ENCODE data around the gene MYPN.

Gene MYPN

GRCh38 chr10:68096913-68097516 is 12.3 kb upstream of the MYPN start:
- peak; percentile 71 for DNase-seq

GRCh38 chr10:68099736-68100135 is 9.6 kb upstream of the MYPN start:
- DNase-seq = no peak

- no peak for DNase-seq
These were observed 8.2 kb upstream of the MYPN start for GRCh38 chr10:68101066-68101465.

GRCh38 chr10:68103261-68103878 is 5.9 kb upstream of the MYPN start:
- no peak for DNase-seq

GRCh38 chr10:68103901-68104300 is 5.4 kb upstream of the MYPN start:
- DNase-seq = no peak

GRCh38 chr10:68105820-68106219 is 3.5 kb upstream of the MYPN start:
- DNase-seq = peak; percentile 30

GRCh38 chr10:68106656-68107055 is 2.6 kb upstream of the MYPN start:
- peak; percentile 23 for DNase-seq

GRCh38 chr10:68107651-68108050 is 1.6 kb upstream of the MYPN start:
- no peak for DNase-seq

GRCh38 chr10:68108051-68108450 is 1.2 kb upstream of the MYPN start:
- DNase-seq = no peak

- no peak for DNase-seq
These were observed 635 bp upstream of the MYPN start for GRCh38 chr10:68108653-68109052.

GRCh38 chr10:68110027-68110426 is 739 bp downstream of the MYPN start:
- DNase-seq = no peak

GRCh38 chr10:68111584-68111983 is 2.3 kb downstream of the MYPN start:
- no peak for DNase-seq

- no peak for DNase-seq
These were observed 3.5 kb downstream of the MYPN start for GRCh38 chr10:68112837-68113236.

- DNase-seq = no peak
These were observed 9.4 kb downstream of the MYPN start for GRCh38 chr10:68118657-68119056.

GRCh38 chr10:68121020-68121743 is 11.9 kb downstream of the MYPN start:
- DNase-seq = no peak

- DNase-seq = no peak
These were observed 12.6 kb downstream of the MYPN start for GRCh38 chr10:68121852-68122251.

GRCh38 chr10:68124718-68125117 is 15.4 kb downstream of the MYPN start:
- no peak for DNase-seq

GRCh38 chr10:68125772-68126171 is 16.5 kb downstream of the MYPN start:
- DNase-seq = no peak

GRCh38 chr10:68128015-68128414 is 18.7 kb downstream of the MYPN start:
- no peak for DNase-seq

GRCh38 chr10:68132391-68132790 is 23.1 kb downstream of the MYPN start:
- DNase-seq = no peak

- no peak for DNase-seq
These were observed 24.2 kb downstream of the MYPN start for GRCh38 chr10:68133523-68133922.

- no peak for DNase-seq
These were observed 26.1 kb downstream of the MYPN start for GRCh38 chr10:68135362-68135761.

GRCh38 chr10:68135922-68136792 is 26.9 kb downstream of the MYPN start:
- peak; percentile 72 for DNase-seq

Measured in amniotic stem cell (primary cell).